ENCODE measurements around the gene MKX. TPM values are rescaled to one million over a fixed set of nuclear protein-coding genes. Genes with fewer than 3 reads are reported as not detected.

MKX gene
- total RNA-seq, 6 experiments from 2014 or later = 36.6 to 99.7 (median 40.6) TPM

DNA sequence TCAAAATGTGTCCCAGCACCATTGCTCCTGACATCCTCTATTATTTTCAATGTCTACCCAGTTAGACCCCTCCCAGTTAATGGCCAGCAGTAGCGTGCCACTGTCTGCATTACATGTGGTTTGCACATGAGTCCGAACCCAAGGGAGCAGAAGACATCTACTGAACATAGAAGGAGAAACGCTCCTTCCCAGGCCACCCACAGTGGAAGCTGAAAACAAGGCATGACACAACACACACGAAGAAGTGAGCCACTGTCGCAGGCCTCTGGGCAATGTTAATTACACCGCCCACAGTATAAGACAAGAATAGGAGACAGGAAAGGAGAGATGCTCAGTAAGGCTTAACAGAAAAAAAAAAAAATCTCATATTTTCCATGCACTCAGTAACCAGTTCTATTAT, 50.5 kb downstream of the MKX start:
- Mint-ChIP-seq H3K36me3 (ENCODE audit: low read depth) (peaks cover 51% of the 10 kb centered on the region), H3K4me3 (peak overlapping the region; percentile 33), H3K27me3 (ENCODE audit: insufficient read depth) (peaks cover 1% of the 10 kb centered on the region; the same call in 1 of the 2 replicates), H3K9me3 (peaks cover 3% of the 10 kb centered on the region; the same call in 1 of the 2 replicates), H3K27ac (peak overlapping the region; percentile 37; the same call in 1 of the 2 replicates), H3K4me1 (ENCODE audit: low read depth) (peaks cover 72% of the 10 kb centered on the region)
- DNase-seq = no peak
- no peak for TF ChIP-seq CTCF (IDR thresholded peaks at IDR 0.05)

DNA sequence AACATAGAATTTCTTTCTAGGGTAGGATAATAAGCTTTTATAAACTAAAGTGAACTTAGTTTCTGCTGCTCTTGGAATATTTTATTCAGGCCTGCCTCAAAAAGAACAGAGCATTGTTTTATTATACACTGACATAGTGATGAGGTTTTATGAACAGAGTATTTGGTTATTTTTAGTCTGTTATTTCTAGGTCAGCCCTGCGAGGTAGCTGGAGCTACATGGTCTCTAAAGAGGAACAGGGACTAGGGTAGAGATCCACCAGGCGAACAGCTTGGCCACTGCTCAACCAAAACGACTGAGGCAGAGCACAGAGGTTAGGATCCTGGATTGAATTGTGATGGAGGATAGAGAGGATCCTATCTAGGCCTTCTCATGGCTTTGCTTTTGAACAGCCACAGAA, 53.0 kb downstream of the MKX start:
- Mint-ChIP-seq H3K9me3 (peaks cover 3% of the 10 kb centered on the region; the same call in 1 of the 2 replicates), H3K27me3 (ENCODE audit: insufficient read depth) (peaks cover 1% of the 10 kb centered on the region; the same call in 1 of the 2 replicates), H3K4me1 (ENCODE audit: low read depth) (peaks cover 70% of the 10 kb centered on the region), H3K27ac (no peak overlapping the region), H3K4me3 (no peak overlapping the region), H3K36me3 (ENCODE audit: low read depth) (peaks cover 49% of the 10 kb centered on the region)
- TF ChIP-seq CTCF (IDR thresholded peaks at IDR 0.05) = no peak
- DNase-seq = no peak

- Mint-ChIP-seq H3K9me3 (peaks cover 3% of the 10 kb centered on the region; the same call in 1 of the 2 replicates), H3K4me3 (no peak overlapping the region), H3K4me1 (ENCODE audit: low read depth) (peaks cover 55% of the 10 kb centered on the region), H3K36me3 (ENCODE audit: low read depth) (peaks cover 53% of the 10 kb centered on the region), H3K27ac (no peak overlapping the region), H3K27me3 (ENCODE audit: insufficient read depth) (peaks cover 3% of the 10 kb centered on the region)
- TF ChIP-seq CTCF (IDR thresholded peaks at IDR 0.05) = no peak
- no peak for DNase-seq
Measured at GRCh38 chr10:27688991-27689390, 56.6 kb downstream of the MKX start.

GRCh38 chr10:27688276-27688675, 57.3 kb downstream of the MKX start:
- no peak overlapping the region for H3K4me3 Mint-ChIP-seq
- H3K27me3 Mint-ChIP-seq (ENCODE audit: insufficient read depth) = peaks cover 3% of the 10 kb centered on the region
- TF ChIP-seq CTCF (IDR thresholded peaks at IDR 0.05) = no peak
- DNase-seq = no peak
- H3K4me1 Mint-ChIP-seq (ENCODE audit: low read depth) = peaks cover 48% of the 10 kb centered on the region
- H3K27ac Mint-ChIP-seq = peak overlapping the region; percentile 74; the same call in 1 of the 2 replicates
- peaks cover 46% of the 10 kb centered on the region for H3K36me3 Mint-ChIP-seq (ENCODE audit: low read depth)
- peaks cover 3% of the 10 kb centered on the region; the same call in 1 of the 2 replicates for H3K9me3 Mint-ChIP-seq

GRCh38 chr10:27687743-27688142, 57.9 kb downstream of the MKX start:
- peak overlapping the region; percentile 74 for H3K27ac Mint-ChIP-seq
- H3K4me3 Mint-ChIP-seq = peak overlapping the region; percentile 73
- H3K27me3 Mint-ChIP-seq (ENCODE audit: insufficient read depth) = peaks cover 3% of the 10 kb centered on the region
- no peak for TF ChIP-seq CTCF (IDR thresholded peaks at IDR 0.05)
- H3K4me1 Mint-ChIP-seq (ENCODE audit: low read depth) = peaks cover 43% of the 10 kb centered on the region
- peaks cover 42% of the 10 kb centered on the region for H3K36me3 Mint-ChIP-seq (ENCODE audit: low read depth)
- no peak for DNase-seq
- peaks cover 3% of the 10 kb centered on the region; the same call in 1 of the 2 replicates for H3K9me3 Mint-ChIP-seq
